H1 (cell line): ENCODE results near the gene DHRS7B. TPM values are rescaled to one million over a fixed set of nuclear protein-coding genes. Genes with fewer than 3 reads are reported as not detected.

ENCODE experiments used
- CTCF ChIA-PET: fragments of 300-600 bp; sonication (Branson Sonifier 250); formaldehyde crosslinking; loops from one replicate; lab custom pipeline; 2021; ENCODE audit not compliant: partially characterized antibody; lab: Charles Lee
- POLR2A ChIA-PET: fragments of 300-600 bp; sonication (Branson Sonifier 250); formaldehyde crosslinking; loops from one replicate; lab custom pipeline; 2021; ENCODE audit warnings: inconsistent platforms; ENCODE audit not compliant: partially characterized antibody; lab: Charles Lee
- DNase-seq, 2 experiments: peaks; one replicate each; pipeline versions ENCODE4 v3.0.0 to v3.0.0-alpha.2; 2010 to 2022; ENCODE audit warnings: low spot score in 2 of 2, low read depth in 1 of 2, mixed read lengths in 1 of 2
- FAIRE-seq: peaks from 2 replicates; lab custom pipeline; 2011; peaks lifted over from hg19 to GRCh38; lab: Jason Lieb, UNC
- H2AFZ ChIP-seq: 2 replicates; pipeline ENCODE4 v1.8.1; 2012; ENCODE audit warnings: low read length, inconsistent platforms
- H2AK5ac ChIP-seq: 2 replicates; pipeline ENCODE4 v1.6.1; 2013; ENCODE audit warnings: low read depth, low read length
- H2BK120ac ChIP-seq: replicated peaks from 2 replicates; pipeline ENCODE3; 2013; ENCODE audit warnings: low read depth, low read length, inconsistent platforms
- H2BK12ac ChIP-seq: 2 replicates; pipeline ENCODE4 v1.6.1; 2013; ENCODE audit warnings: low read depth, low read length
- H2BK15ac ChIP-seq: 2 replicates; pipeline ENCODE4 v1.6.1; 2013; ENCODE audit warnings: low read length
- H2BK20ac ChIP-seq: 2 replicates; pipeline ENCODE4 v1.6.1; 2013; ENCODE audit warnings: low read length
- H2BK5ac ChIP-seq: 2 replicates; pipeline ENCODE4 v1.6.1; 2013; ENCODE audit warnings: low read depth, low read length
- H3K14ac ChIP-seq: 2 replicates; pipeline ENCODE4 v1.6.1; 2013; ENCODE audit warnings: inconsistent platforms; ENCODE audit not compliant: insufficient read length
- H3K18ac ChIP-seq: 2 replicates; pipeline ENCODE4 v1.6.1; 2013; ENCODE audit warnings: low read length; ENCODE audit errors: extremely low read depth
- H3K23ac ChIP-seq: 2 replicates; pipeline ENCODE4 v1.6.1; 2013; ENCODE audit warnings: inconsistent platforms; ENCODE audit not compliant: insufficient read length
- H3K23me2 ChIP-seq: 2 replicates; pipeline ENCODE4 v1.6.1; 2013; ENCODE audit warnings: low read depth, low read length
- H3K27ac ChIP-seq: 2 replicates; pipeline ENCODE4 v1.6.1; 2011; ENCODE audit warnings: low read depth, low read length, inconsistent platforms
- H3K27me3 ChIP-seq, 4 experiments: replicated peaks in 1 of 4; 1 replicate in 1 of 4; 2 replicates in 3 of 4; pipeline versions ENCODE4 v1.6.1 to v1.8.1; 2011 to 2013; ENCODE audit warnings: low read length in 3 of 4, mild to moderate bottlenecking in 3 of 4, inconsistent platforms in 2 of 4, mixed read lengths in 2 of 4, moderate library complexity in 1 of 4; ENCODE audit not compliant: control insufficient read depth in 3 of 4, insufficient read depth in 3 of 4; ENCODE audit errors: extremely low read depth in 1 of 4
- H3K36me3 ChIP-seq, 4 experiments: 2 replicates each; pipeline versions ENCODE4 v1.6.1 to v1.8.1; 2011 to 2013; ENCODE audit warnings: mild to moderate bottlenecking in 4 of 4, low read length in 3 of 4, moderate library complexity in 2 of 4, control low read depth in 1 of 4, inconsistent platforms in 1 of 4; ENCODE audit not compliant: insufficient read depth in 4 of 4, control insufficient read depth in 2 of 4
- H3K4ac ChIP-seq: replicated peaks from 2 replicates; pipeline ENCODE3; 2013; ENCODE audit warnings: low read length, low read depth, mixed read lengths, inconsistent platforms; ENCODE audit not compliant: insufficient read length
- H3K4me1 ChIP-seq, 4 experiments: replicated peaks in 1 of 4; 1 replicate in 1 of 4; 2 replicates in 3 of 4; pipeline versions ENCODE4 v1.6.1 to v1.8.1; 2011 to 2013; ENCODE audit warnings: low read length in 3 of 4, inconsistent platforms in 2 of 4, mixed read lengths in 1 of 4; ENCODE audit not compliant: insufficient read depth in 4 of 4, control insufficient read depth in 3 of 4
- H3K4me2 ChIP-seq, 2 experiments: 2 replicates each; pipeline versions ENCODE4 v1.6.1 to v1.8.1; 2011 to 2013; ENCODE audit warnings: low read depth in 2 of 2, low read length in 2 of 2, control low read depth in 1 of 2, inconsistent platforms in 1 of 2, mild to moderate bottlenecking in 1 of 2; ENCODE audit not compliant: insufficient read depth in 1 of 2
- H3K4me3 ChIP-seq, 4 experiments: fragments of 200-600, 300-600 bp in 1 of 4; sonication (generic), shearing (Covaris generic), sonication (Bioruptor Twin) in 1 of 4; 2 replicates each; pipeline versions ENCODE4 v1.5.1 to v1.8.1; 2011 to 2016; ENCODE audit warnings: low read length in 4 of 4, low read depth in 3 of 4, control low read depth in 2 of 4, inconsistent platforms in 2 of 4, mild to moderate bottlenecking in 2 of 4, mixed read lengths in 1 of 4, moderate library complexity in 1 of 4; ENCODE audit not compliant: insufficient read depth in 2 of 4; ENCODE audit errors: extremely low read depth in 1 of 4
- H3K56ac ChIP-seq: replicated peaks from 2 replicates; pipeline ENCODE3; 2013; ENCODE audit warnings: low read depth, mild to moderate bottlenecking, mixed read lengths, low read length, inconsistent platforms; ENCODE audit not compliant: insufficient read length
- H3K79me1 ChIP-seq: 2 replicates; pipeline ENCODE4 v1.6.1; 2013; ENCODE audit warnings: low read depth, low read length, control low read depth
- H3K79me2 ChIP-seq, 2 experiments: 2 replicates each; pipeline versions ENCODE4 v1.6.1 to v1.8.1; 2012 to 2013; ENCODE audit warnings: low read length in 2 of 2, mild to moderate bottlenecking in 2 of 2, inconsistent platforms in 1 of 2; ENCODE audit not compliant: insufficient read depth in 2 of 2, control insufficient read depth in 1 of 2
- H3K9ac ChIP-seq, 4 experiments: replicated peaks in 1 of 4; 1 replicate in 1 of 4; 2 replicates in 3 of 4; pipeline versions ENCODE4 v1.6.1 to v1.8.1; 2011 to 2013; ENCODE audit warnings: low read depth in 3 of 4, low read length in 3 of 4, control low read depth in 2 of 4, mild to moderate bottlenecking in 2 of 4, moderate library complexity in 2 of 4, inconsistent platforms in 1 of 4; ENCODE audit errors: extremely low read depth in 1 of 4
- H3K9me3 ChIP-seq, 2 experiments: 2 replicates each; pipeline versions ENCODE4 v1.6.1 to v1.8.1; 2012 to 2013; ENCODE audit warnings: mild to moderate bottlenecking in 2 of 2, moderate library complexity in 2 of 2, control low read depth in 1 of 2, inconsistent platforms in 1 of 2, low read depth in 1 of 2, low read length in 1 of 2, mixed read lengths in 1 of 2; ENCODE audit not compliant: insufficient read depth in 2 of 2
- H4K20me1 ChIP-seq, 2 experiments: replicated peaks in 1 of 2; 2 replicates each; pipeline versions ENCODE3 to v1.8.1; 2011 to 2013; ENCODE audit warnings: inconsistent platforms in 2 of 2, low read length in 2 of 2, mild to moderate bottlenecking in 1 of 2; ENCODE audit not compliant: insufficient read depth in 2 of 2, control insufficient read depth in 1 of 2
- H4K5ac ChIP-seq: 2 replicates; pipeline ENCODE4 v1.6.1; 2013; ENCODE audit warnings: low read length, low read depth, mixed read lengths, inconsistent platforms; ENCODE audit not compliant: insufficient read length
- H4K8ac ChIP-seq: 2 replicates; pipeline ENCODE4 v1.8.0; 2013; ENCODE audit warnings: mild to moderate bottlenecking, moderate library complexity, low read length, inconsistent platforms; ENCODE audit not compliant: insufficient read depth; ENCODE audit errors: extremely low read depth
- H4K91ac ChIP-seq: replicated peaks from 2 replicates; pipeline ENCODE3; 2013; ENCODE audit warnings: low read length, mixed read lengths, inconsistent platforms; ENCODE audit not compliant: insufficient read length
- BACH1 ChIP-seq: IDR thresholded peaks from 2 replicates; pipeline ENCODE4 v1.6.1; 2012; ENCODE audit warnings: low read length, improper control_type of control experiment
- CREB1 ChIP-seq: IDR thresholded peaks from 2 replicates; pipeline ENCODE4 v1.6.1; 2012; ENCODE audit warnings: inconsistent platforms
- GTF2F1 ChIP-seq: IDR thresholded peaks from 2 replicates; pipeline ENCODE4 v1.6.1; 2012; ENCODE audit warnings: low read depth, low read length, improper control_type of control experiment, borderline replicate concordance
- JUND ChIP-seq: IDR thresholded peaks from 2 replicates; pipeline ENCODE4 v1.6.1; 2011; ENCODE audit warnings: mild to moderate bottlenecking, improper control_type of control experiment, low read length
- KDM5A ChIP-seq: fragments of 200-600 bp; IDR thresholded peaks from 2 replicates; pipeline ENCODE4 v1.7.1; 2012; ENCODE audit warnings: mild to moderate bottlenecking, low read length, inconsistent platforms, mixed read lengths
- PHF8 ChIP-seq: fragments of 200-600 bp; sonication (generic); conservative IDR thresholded peaks from 2 replicates; pipeline ENCODE4 v1.7.1; 2012; ENCODE audit warnings: low read depth, mild to moderate bottlenecking, inconsistent platforms, low read length, moderate library complexity
- POLR2AphosphoS5 ChIP-seq: IDR thresholded peaks from 2 replicates; pipeline ENCODE4 v1.6.1; 2011; ENCODE audit warnings: low read depth, low read length
- RAD21 ChIP-seq, 2 experiments: IDR thresholded peaks in 1 of 2; conservative IDR thresholded peaks in 1 of 2; 2 replicates each; pipeline ENCODE4 v1.6.1; 2011; ENCODE audit warnings: low read depth in 2 of 2, low read length in 2 of 2, improper control_type of control experiment in 1 of 2, inconsistent platforms in 1 of 2, mild to moderate bottlenecking in 1 of 2, moderate library complexity in 1 of 2
- SAP30 ChIP-seq: fragments of 300-600 bp; sonication (generic); IDR thresholded peaks from 2 replicates; pipeline ENCODE4 v1.7.1; 2012; ENCODE audit warnings: low read length, moderate library complexity, mild to moderate bottlenecking, inconsistent platforms; ENCODE audit not compliant: insufficient read depth, insufficient replicate concordance
- SIN3A ChIP-seq, 2 experiments: IDR thresholded peaks in 1 of 2; conservative IDR thresholded peaks in 1 of 2; 2 replicates each; pipeline ENCODE4 v1.6.1; 2011 to 2012; ENCODE audit warnings: low read length in 2 of 2, improper control_type of control experiment in 1 of 2, low read depth in 1 of 2, mild to moderate bottlenecking in 1 of 2
- SIX5 ChIP-seq: IDR thresholded peaks from 2 replicates; pipeline ENCODE4 v1.6.1; 2011; ENCODE audit warnings: mild to moderate bottlenecking, low read depth, low read length
- TAF7 ChIP-seq: optimal IDR thresholded peaks from 2 replicates; pipeline ENCODE3; 2011; ENCODE audit warnings: low read depth, mild to moderate bottlenecking, inconsistent platforms, low read length, moderate library complexity, borderline replicate concordance
- TBP ChIP-seq: IDR thresholded peaks from 2 replicates; pipeline ENCODE4 v1.6.1; 2011; ENCODE audit warnings: low read depth, low read length, improper control_type of control experiment
- TCF12 ChIP-seq: IDR thresholded peaks from 2 replicates; pipeline ENCODE4 v1.6.1; 2011; ENCODE audit warnings: low read depth, mild to moderate bottlenecking, low read length
- ZNF274 ChIP-seq: IDR thresholded peaks from 2 replicates; pipeline ENCODE4 v1.7.0; 2012; ENCODE audit warnings: low read length, borderline replicate concordance; ENCODE audit errors: extremely low read depth
- WGBS, 2 experiments: shearing (Covaris generic) in 1 of 2; methylation state at CpG; one replicate each; pipeline versions ENCODE4 v1.1.6 to v1.1.7; 2013 to 2015; ENCODE audit warnings: low lambda C conversion rate in 2 of 2, mixed read lengths in 2 of 2, inconsistent platforms in 1 of 2, low coverage in 1 of 2, missing lambda C conversion rate in 1 of 2; ENCODE audit not compliant: insufficient replicate concordance in 2 of 2, insufficient coverage in 1 of 2, insufficient read length in 1 of 2; ENCODE audit errors: extremely low coverage in 1 of 2, missing lambda C conversion rate in 1 of 2; 5-methylcytosine and 5-hydroxymethylcytosine counted together
- polyA plus RNA-seq, 7 experiments: library from polyadenylated mRNA; depleted of rRNA in 3 of 7; stranded (reverse) in 5 of 7; unstranded in 2 of 7; fragments of >200 nt in 5 of 7; fragments of 200-250 nt in 2 of 7; gene quantifications; 1 replicate in 5 of 7; 2 replicates in 1 of 7; 4 replicates in 1 of 7; pipeline versions ENCODE4 v1.2.1 to v1.2.3, GENCODE V29; 2011 to 2013; ENCODE audit warnings: missing spikeins in 2 of 7, mixed read lengths in 2 of 7
- total RNA-seq: library from RNA; stranded (reverse); fragmentation: NEBNext Ultra II Directional; extraction: Animal tissue kit (Norgen Biotek cat#: 25700); gene quantifications from 2 replicates; pipeline ENCODE4 v1.2.1, GENCODE V29; 2021

The DHRS7B gene
- total and polyA plus RNA-seq, 2 of the 8 experiments (the other 6 are each of a cell fraction or from before 2014, with no cell fraction given) = 11.0 to 27.9 TPM

DNA sequence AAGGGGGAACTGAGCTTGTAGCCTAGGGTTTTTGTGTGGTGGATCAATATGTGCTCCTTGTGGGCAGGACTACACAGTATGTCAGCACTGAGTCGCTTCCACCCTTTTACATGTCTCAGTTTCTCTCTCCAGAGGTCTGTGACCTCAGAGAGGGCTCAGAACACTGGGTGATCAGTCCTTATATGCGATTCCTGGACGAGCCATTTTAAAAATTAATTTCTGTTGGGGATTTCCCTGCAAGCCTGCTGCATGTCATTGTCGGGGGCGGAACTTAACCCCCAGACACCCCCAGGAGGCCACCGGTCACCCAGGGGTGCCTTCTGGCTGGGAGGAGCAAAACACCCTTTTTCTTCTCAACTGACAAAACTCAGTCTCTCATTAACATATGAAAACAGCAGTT lies 14.1 kb downstream of the DHRS7B start:
- FAIRE-seq (no peak), DNase-seq (no peak)
- H2BK5ac ChIP-seq = no peak overlapping the region
- 81% methylated on average over 6 of the region's 6 CpGs; no CpG with 5 or more reads in 1 of the 2 experiments for WGBS, 2 experiments
- POLR2A ChIA-PET = interaction anchor here (1.2 kb wide), 1 partner anchor 10 kb away, joined by 4 read pairs; no protein-coding TSS in a partner anchor
- H3K18ac ChIP-seq = no peak overlapping the region
- no peak overlapping the region for H3K56ac ChIP-seq
- H4K5ac ChIP-seq = no peak overlapping the region
- no peaks in the 10 kb centered on the region for H3K27me3 ChIP-seq
- no peak overlapping the region for H3K4me3 ChIP-seq
- H3K14ac ChIP-seq = no peak overlapping the region
- CTCF ChIA-PET = no interaction called here
- H2AFZ ChIP-seq = no peak overlapping the region
- no peak overlapping the region for H2AK5ac ChIP-seq
- no peak overlapping the region; a peak in 1 of 4 replicates for H3K4me2 ChIP-seq
- H2BK20ac ChIP-seq = no peak overlapping the region
- H3K23ac ChIP-seq = no peak overlapping the region
- H3K36me3 ChIP-seq = peaks cover 0 to 3% (median 0%) of the 10 kb centered on the region in 4 experiments; a peak in 1 of 8 replicates
- no peak overlapping the region for H2BK15ac ChIP-seq
- no peaks in the 10 kb centered on the region for H3K79me1 ChIP-seq
- peaks cover 0 to 3% (median 0%) of the 10 kb centered on the region in 4 experiments; a peak in 1 of 7 replicates for H3K4me1 ChIP-seq
- no peak overlapping the region for H3K27ac ChIP-seq
- no peaks in the 10 kb centered on the region; a peak in 1 of 4 replicates for H3K79me2 ChIP-seq
- no peak overlapping the region for H3K9ac ChIP-seq
- peaks cover 15 to 27% of the 10 kb centered on the region in 2 experiments for H3K9me3 ChIP-seq
- H2BK120ac ChIP-seq = no peak overlapping the region
- no peak overlapping the region for H2BK12ac ChIP-seq
- no peaks in the 10 kb centered on the region for H3K23me2 ChIP-seq
- H4K20me1 ChIP-seq = no peaks in the 10 kb centered on the region
- H4K8ac ChIP-seq = no peak overlapping the region
- H4K91ac ChIP-seq = no peak overlapping the region
- no peak overlapping the region for H3K4ac ChIP-seq
- TF ChIP-seq BACH1 (no peak), PHF8 (no peak), SAP30 (no peak), TBP (no peak), GTF2F1 (no peak), CREB1 (no peak), RAD21 (IDR thresholded peaks at IDR 0.05 in 1 of 2, conservative IDR thresholded peaks at IDR 0.05 in 1 of 2; ENCODE audit: low read depth in 2 of 2, low read length in 2 of 2) (no peak), JUND (no peak), KDM5A (no peak), ZNF274 (no peak), TCF12 (no peak), POLR2AphosphoS5 (no peak), SIN3A (conservative IDR thresholded peaks at IDR 0.05 in 1 of 2, IDR thresholded peaks at IDR 0.05 in 1 of 2; ENCODE audit: low read depth in 1 of 2, low read length in 2 of 2) (no peak), SIX5 (no peak), TAF7 (no peak)
